GM23338 (cell line): ENCODE results near the gene USP7.
A peak's percentile ranks its signal among the peaks of the same experiment; 100 is the strongest.

Experiments used
- EZH2 ChIP-seq: fragments of 200-600 bp; sonication (generic); IDR thresholded peaks from one replicate; pipeline ENCODE4 v1.8.0; 2017; ENCODE audit warnings: antibody characterized with exemption, mild to moderate bottlenecking, low read depth; ENCODE audit not compliant: unreplicated experiment
- EZH2phosphoT487 ChIP-seq: fragments of 200-600 bp; sonication (generic); IDR thresholded peaks from one replicate; pipeline ENCODE4 v1.8.1; 2018; ENCODE audit warnings: antibody characterized with exemption; ENCODE audit not compliant: unreplicated experiment
- JUNB ChIP-seq: IDR thresholded peaks from one replicate; pipeline ENCODE4 v1.6.1; 2016; ENCODE audit warnings: antibody characterized with exemption; ENCODE audit not compliant: unreplicated experiment
- POLR2AphosphoS5 ChIP-seq: IDR thresholded peaks from 2 replicates; pipeline ENCODE4 v1.6.1; 2016; ENCODE audit warnings: antibody characterized with exemption, low read depth
- TF ChIP-seq, protein P1 (sequence below), 2 experiments: fragments of 200-600 bp in 1 of 2; sonication (generic) in 1 of 2; conservative IDR thresholded peaks; 2 replicates each; pipeline versions ENCODE4 v1.5.1 to v1.6.1; 2016 to 2017; ENCODE audit warnings: antibody characterized with exemption in 2 of 2, low read depth in 2 of 2, mild to moderate bottlenecking in 2 of 2, moderate library complexity in 1 of 2

GRCh38 chr16:8868416-8869211 lies 95.1 kb downstream of the USP7 start, which contains the start of gene CARHSP1:
- TF ChIP-seq, protein P1, sequence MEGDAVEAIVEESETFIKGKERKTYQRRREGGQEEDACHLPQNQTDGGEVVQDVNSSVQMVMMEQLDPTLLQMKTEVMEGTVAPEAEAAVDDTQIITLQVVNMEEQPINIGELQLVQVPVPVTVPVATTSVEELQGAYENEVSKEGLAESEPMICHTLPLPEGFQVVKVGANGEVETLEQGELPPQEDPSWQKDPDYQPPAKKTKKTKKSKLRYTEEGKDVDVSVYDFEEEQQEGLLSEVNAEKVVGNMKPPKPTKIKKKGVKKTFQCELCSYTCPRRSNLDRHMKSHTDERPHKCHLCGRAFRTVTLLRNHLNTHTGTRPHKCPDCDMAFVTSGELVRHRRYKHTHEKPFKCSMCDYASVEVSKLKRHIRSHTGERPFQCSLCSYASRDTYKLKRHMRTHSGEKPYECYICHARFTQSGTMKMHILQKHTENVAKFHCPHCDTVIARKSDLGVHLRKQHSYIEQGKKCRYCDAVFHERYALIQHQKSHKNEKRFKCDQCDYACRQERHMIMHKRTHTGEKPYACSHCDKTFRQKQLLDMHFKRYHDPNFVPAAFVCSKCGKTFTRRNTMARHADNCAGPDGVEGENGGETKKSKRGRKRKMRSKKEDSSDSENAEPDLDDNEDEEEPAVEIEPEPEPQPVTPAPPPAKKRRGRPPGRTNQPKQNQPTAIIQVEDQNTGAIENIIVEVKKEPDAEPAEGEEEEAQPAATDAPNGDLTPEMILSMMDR (conservative IDR thresholded peaks at IDR 0.05; ENCODE audit: low read depth in 2 of 2), result no peak
- TF ChIP-seq POLR2AphosphoS5, result peak; percentile 93
- TF ChIP-seq EZH2, result no peak
- TF ChIP-seq JUNB, result no peak
- TF ChIP-seq EZH2phosphoT487, result no peak
